Activated CD8-positive, alpha-beta memory T cell treated with anti-CD3 and anti-CD28 coated beads for 1 hour (primary cell): ENCODE results near the gene ABCC8.

Experiments used
- DNase-seq, 2 donors: peaks; one replicate each; pipeline ENCODE4 v3.0.0-alpha.2; 2020; ENCODE audit warnings: low read depth in 1 of 2; ENCODE audit errors: extremely low read depth in 1 of 2

The ABCC8 gene

GRCh38 chr11:17506314-17506713 is 29.7 kb upstream of the ABCC8 start:
- no peak for DNase-seq

- no peak for DNase-seq
Measured at GRCh38 chr11:17505146-17505545, 28.5 kb upstream of the ABCC8 start.

- peak; percentile 42 to 66 for DNase-seq
Measured at GRCh38 chr11:17504330-17505107, 27.9 kb upstream of the ABCC8 start.

- no peak for DNase-seq
Measured at GRCh38 chr11:17502630-17503029, 26.0 kb upstream of the ABCC8 start.

- DNase-seq: no peak
Measured at GRCh38 chr11:17500673-17501072, 24.0 kb upstream of the ABCC8 start.

- DNase-seq: no peak
Measured at GRCh38 chr11:17498475-17498874, 21.8 kb upstream of the ABCC8 start.

GRCh38 chr11:17498058-17498457 is 21.4 kb upstream of the ABCC8 start:
- no peak for DNase-seq

GRCh38 chr11:17496406-17496805 is 19.8 kb upstream of the ABCC8 start:
- no peak for DNase-seq

- no peak for DNase-seq
Measured at GRCh38 chr11:17494019-17494418, 17.4 kb upstream of the ABCC8 start.

GRCh38 chr11:17490938-17491337 is 14.3 kb upstream of the ABCC8 start:
- DNase-seq: no peak

- DNase-seq: no peak
Measured at GRCh38 chr11:17490232-17490631, 13.6 kb upstream of the ABCC8 start.

- DNase-seq: no peak
Measured at GRCh38 chr11:17489751-17490150, 13.1 kb upstream of the ABCC8 start.

GRCh38 chr11:17488563-17488962 is 11.9 kb upstream of the ABCC8 start:
- no peak for DNase-seq

- no peak for DNase-seq
Measured at GRCh38 chr11:17486646-17487045, 10.0 kb upstream of the ABCC8 start.

GRCh38 chr11:17483505-17483904 is 6.9 kb upstream of the ABCC8 start:
- no peak for DNase-seq

- DNase-seq: no peak
Measured at GRCh38 chr11:17481905-17482304, 5.3 kb upstream of the ABCC8 start.

- DNase-seq: no peak
Measured at GRCh38 chr11:17479284-17480214, 2.9 kb upstream of the ABCC8 start.

- no peak for DNase-seq
Measured at GRCh38 chr11:17478070-17478469, 1.4 kb upstream of the ABCC8 start.

- no peak for DNase-seq
Measured at GRCh38 chr11:17477361-17477760, 716 bp upstream of the ABCC8 start.

- DNase-seq: no peak
Measured at GRCh38 chr11:17477084-17477333, 364 bp upstream of the ABCC8 start.

GRCh38 chr11:17475666-17476316 is 854 bp downstream of the ABCC8 start:
- no peak for DNase-seq
